ENCODE measurements around the gene SCUBE1. TPM values are rescaled to one million over a fixed set of nuclear protein-coding genes. Genes with fewer than 3 reads are reported as not detected.

Gene SCUBE1
- polyA plus RNA-seq, 3 donors: 6.6 to 8.1 (median 7.0) TPM

DNA sequence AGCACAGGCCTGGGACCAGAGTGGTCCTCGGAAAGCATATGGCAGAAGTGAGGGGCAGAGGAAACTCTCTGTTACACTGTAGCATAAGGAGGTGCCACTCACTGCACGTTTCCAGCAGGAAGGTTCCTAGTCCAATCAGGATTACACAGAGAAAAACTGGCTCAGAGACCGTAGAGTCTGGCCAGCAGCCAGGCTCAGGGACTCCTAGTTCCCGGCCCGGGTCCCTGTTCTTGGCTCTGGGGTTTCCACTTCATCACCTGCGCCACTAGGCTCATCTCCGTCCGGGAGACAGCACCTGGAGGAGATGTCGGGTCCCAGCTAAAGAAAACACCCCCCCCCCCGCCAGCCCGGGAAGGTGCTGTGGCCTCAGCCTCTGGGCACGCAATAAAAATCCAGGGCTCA lies 157.3 kb downstream of the SCUBE1 start:
- no peak for DNase-seq (ENCODE audit: low read depth in 3 of 3, low spot score in 2 of 3)

DNA sequence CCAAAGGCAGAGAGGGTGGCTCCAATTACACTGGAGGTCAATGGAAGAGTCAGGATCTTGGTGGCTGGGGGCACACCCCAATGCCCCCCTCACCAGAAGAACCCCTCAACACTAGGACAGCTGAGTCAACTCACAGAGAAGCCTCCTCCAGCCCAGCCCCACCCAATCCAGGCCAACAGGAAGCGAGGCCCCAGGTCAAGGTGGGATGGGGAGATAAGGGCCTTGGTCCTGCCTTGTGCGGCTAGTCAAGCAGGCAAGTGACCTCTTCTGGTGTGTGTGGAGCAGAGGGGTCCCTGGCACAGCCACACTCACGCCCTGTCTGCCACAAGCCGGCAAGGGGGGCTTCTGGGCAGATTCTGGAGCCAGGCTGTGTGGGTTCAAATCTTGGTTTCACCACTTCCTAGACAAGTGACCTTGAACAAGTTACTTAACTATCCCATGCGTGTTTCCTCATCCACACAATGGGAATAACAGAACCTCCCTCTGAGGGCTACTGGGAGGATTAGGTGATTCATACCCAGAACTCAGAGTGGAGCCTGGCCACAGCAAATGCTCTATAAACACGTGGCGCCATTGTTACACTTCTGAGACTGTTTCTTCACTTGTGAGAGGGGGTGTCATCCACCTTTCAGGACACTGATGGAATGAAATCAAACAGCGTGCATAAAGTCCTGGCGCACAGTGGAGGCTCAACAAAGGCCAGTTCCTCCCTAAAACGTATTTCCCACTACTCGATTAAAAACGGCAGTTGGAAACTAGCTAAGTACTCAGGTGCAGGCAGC lies 159.5 kb downstream of the SCUBE1 start:
- no peak for DNase-seq (ENCODE audit: low read depth in 3 of 3, low spot score in 2 of 3)

DNA sequence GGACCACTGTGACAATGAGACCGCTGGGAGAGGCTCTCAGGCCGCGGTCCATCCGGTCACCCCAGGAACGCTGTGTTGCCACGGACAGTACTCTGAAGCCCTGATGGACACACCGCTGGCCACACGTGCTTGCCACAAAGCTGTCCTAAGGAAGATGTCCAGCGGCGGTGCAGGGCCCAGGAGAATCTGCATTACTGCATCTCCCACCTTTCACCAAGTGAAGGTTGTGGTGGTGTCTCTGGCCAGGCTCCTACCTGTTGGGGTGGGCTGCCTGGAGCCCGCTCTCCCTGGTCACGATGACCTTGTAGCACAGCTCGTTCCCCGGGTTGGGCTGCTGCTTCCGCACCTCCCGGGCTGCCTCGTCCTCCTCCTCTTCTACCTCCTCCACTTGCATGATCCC lies 160.4 kb downstream of the SCUBE1 start:
- DNase-seq (ENCODE audit: low read depth in 3 of 3, low spot score in 2 of 3): no peak

DNA sequence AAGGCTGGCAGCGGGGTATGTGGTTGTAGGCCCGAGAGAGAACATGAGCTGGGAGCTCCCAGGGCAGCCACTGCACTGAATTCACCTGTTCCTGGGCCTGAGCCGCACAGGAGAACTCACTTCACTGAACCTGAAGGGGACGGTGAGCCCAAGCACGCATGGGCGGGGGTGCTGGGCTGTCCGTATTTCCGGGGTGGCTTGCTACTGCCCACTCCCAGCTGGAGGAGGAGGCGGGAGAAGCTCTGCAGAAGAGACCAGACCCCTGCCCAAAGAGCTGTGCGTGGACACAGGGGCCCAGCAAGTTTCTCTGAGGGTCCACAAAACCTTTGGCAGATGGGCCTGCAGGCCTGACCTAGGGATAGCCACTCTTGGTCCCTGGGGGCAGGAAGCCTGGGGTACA lies 161.1 kb downstream of the SCUBE1 start:
- DNase-seq (ENCODE audit: low read depth in 3 of 3, low spot score in 2 of 3): no peak

GRCh38 chr22:43181321-43182076 lies 161.7 kb downstream of the SCUBE1 start:
- no peak for DNase-seq (ENCODE audit: low read depth in 3 of 3, low spot score in 2 of 3)

- DNase-seq (ENCODE audit: low read depth in 3 of 3, low spot score in 2 of 3): no peak
Measured at GRCh38 chr22:43180670-43181069, 162.5 kb downstream of the SCUBE1 start.

DNA sequence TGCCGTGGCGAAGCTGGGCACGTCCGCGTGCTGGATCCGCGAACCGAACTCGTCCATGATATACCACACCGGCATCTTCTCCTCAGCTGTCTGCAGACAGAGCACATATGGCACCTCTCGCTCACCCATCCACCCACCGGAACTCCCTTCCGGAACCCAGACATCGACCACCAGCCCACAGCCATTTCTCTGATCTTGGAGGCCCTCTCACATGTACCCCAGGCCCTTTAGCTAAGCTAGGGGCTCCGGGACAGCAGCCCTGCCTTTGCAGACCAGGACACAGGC lies 163.3 kb downstream of the SCUBE1 start:
- no peak for DNase-seq (ENCODE audit: low read depth in 3 of 3, low spot score in 2 of 3)

- DNase-seq (ENCODE audit: low read depth in 3 of 3, low spot score in 2 of 3): no peak
Measured at GRCh38 chr22:43179146-43179910, 163.8 kb downstream of the SCUBE1 start.

DNA sequence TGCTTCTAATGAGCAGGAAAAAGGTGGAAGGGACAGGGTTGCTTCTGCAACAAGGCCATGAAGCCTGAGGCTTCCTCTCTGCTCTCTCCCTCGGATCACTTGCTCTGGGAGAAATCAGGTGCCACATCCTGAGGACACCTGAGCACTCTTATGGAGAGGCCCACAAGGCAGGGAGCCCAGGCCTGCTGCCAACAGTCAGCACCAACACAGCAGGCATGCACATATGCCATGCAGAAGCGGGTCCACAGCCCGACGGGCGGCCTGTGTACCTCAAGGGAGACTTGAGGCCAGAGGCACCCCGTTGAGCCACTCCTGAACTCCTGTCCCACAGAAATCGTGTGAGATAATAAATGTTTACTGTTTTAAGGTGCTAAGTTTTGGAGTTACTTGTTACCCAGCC lies 165.7 kb downstream of the SCUBE1 start:
- DNase-seq (ENCODE audit: low read depth in 3 of 3, low spot score in 2 of 3): no peak

DNA sequence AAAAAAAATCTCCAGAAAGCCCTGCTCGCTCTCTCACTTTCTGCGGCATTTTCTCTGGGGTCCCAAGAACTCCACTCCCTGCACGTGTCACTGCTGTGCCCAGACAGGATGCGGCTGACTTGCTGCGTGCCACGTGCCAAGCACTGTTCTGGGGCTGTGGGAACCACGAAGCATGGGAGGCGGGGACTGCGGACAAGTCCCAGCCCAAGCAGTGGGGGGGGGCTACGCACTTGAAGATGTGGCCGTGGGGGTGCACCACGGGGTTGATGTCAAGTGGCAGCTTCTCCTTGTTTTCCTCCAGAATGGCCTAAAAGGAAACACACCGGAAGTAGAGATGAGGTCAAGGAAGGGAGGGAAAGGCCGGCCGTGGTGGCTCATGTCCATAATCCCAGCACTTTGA lies 167.1 kb downstream of the SCUBE1 start:
- no peak for DNase-seq (ENCODE audit: low read depth in 3 of 3, low spot score in 2 of 3)

GRCh38 chr22:43174941-43175531 lies 168.1 kb downstream of the SCUBE1 start:
- DNase-seq (ENCODE audit: low read depth in 3 of 3, low spot score in 2 of 3): no peak

DNA sequence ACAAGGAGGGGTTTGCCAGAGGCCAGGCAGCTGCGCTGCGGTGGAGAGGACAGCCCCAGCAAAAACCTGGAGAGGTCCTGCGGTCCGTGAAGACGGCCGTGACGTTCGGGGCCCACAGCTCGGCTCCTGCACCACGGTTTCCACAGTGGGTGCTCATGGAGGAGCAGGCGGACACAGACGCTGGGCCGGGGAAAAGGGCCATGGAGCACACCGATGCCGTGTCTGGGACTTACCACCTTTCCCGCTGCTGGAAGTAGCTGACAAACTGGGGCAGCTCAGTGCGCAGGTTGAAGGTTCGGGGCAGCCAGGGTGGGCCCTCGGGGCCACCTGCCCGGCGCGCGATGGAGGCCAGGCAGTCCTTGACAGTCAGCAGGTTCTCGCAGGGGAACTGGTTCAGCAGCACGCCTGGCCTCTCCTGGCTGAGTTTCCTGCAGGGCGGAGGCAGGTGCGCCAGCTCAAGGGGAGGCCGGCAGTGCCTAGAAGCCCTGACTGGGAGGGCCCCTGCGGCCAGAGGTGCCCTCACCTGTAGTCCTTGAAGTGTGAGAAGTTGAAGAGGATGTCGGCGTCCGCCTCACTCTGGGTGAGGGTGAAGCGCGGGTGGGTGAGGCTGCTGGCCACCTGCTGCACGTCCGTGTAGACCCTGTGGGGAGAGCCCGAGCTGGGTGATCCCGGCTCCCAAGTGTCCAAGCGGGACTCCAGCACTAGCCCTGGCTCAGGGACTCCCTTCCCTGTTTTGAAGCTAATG lies 169.0 kb downstream of the SCUBE1 start:
- no peak for DNase-seq (ENCODE audit: low read depth in 3 of 3, low spot score in 2 of 3)

GRCh38 chr22:43173566-43173965 lies 169.6 kb downstream of the SCUBE1 start:
- DNase-seq (ENCODE audit: low read depth in 3 of 3, low spot score in 2 of 3): no peak

DNA sequence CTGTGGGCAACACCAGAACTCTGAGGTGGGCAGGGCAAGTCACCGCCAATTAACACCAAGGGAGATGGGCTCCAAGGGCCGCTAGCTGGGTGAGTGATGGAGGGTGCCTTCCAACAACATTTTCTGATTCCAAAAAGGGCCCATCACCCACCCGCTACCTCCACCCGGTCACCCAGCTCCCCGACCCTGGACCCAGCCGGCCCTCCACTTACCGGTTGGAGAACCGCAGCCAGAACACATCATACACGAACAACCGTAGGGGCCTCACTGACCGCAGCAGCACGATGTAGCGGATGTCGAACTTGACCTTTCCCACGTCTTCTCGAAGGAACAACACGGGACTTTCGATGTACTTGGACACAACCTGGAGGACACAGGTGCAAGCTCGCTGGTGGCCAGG lies 171.0 kb downstream of the SCUBE1 start:
- no peak for DNase-seq (ENCODE audit: low read depth in 3 of 3, low spot score in 2 of 3)

DNA sequence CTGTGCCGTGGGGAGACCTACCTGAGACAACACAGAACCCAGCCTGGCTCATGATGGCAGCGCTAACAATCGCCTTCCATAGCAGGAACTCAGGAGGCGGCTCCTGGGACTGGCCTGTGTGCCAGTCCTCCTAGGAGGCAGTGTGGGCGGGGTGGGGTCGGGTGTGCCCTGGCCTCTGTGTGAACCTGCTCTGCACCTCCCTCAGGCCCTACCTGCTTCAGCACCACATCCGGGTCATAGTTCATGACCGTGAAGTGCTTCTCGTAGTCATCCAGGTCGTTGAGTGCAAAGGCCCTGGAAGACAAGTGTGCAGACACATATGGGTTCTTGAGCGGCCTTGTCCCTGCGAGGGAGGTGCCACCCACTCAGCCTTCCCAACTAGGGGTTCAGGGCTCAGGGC lies 171.6 kb downstream of the SCUBE1 start:
- DNase-seq (ENCODE audit: low read depth in 3 of 3, low spot score in 2 of 3): no peak

DNA sequence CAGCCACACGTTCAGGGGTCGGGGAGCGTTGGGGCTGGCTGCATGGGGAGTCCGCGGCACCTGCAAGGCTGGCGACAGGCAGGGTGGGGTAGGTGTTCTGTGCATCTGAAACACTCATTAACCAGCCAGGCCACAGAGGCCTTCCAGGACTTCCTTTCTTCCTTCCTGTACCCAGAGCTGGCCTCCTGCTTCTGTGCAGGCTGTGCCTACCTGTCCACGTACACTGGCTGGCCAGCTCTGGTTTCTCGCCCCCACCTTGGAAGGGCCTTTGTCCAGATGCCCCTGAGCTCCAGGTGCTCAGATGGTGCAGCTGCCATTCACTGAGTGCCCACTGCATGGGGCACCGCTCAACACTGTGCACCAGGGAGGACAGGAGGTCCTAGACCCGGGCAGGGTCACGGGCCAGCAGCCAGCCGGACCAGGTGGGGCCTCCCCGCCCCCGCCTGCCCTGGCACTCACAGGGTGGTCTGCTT lies 172.1 kb downstream of the SCUBE1 start:
- DNase-seq (ENCODE audit: low read depth in 3 of 3, low spot score in 2 of 3): no peak

DNA sequence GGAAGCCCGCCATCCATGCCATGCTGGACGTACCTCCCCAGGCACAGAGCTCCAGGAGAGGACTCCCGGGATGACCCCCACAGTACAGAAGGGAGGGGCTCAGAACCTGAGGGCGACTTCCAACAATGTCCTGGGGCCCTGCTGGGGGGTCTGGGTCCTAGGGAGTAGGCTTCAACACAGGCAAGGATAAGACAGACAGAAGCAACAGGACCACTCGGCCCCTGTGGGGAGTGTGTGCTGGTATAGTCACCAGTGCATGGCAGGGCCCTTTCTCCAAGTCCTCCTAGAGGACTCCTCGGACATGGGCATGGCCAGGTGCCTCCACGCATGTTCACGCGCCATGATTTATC lies 173.1 kb downstream of the SCUBE1 start:
- no peak for DNase-seq (ENCODE audit: low read depth in 3 of 3, low spot score in 2 of 3)

- no peak for DNase-seq (ENCODE audit: low read depth in 3 of 3, low spot score in 2 of 3)
Measured at GRCh38 chr22:43169310-43170130, 173.7 kb downstream of the SCUBE1 start.

- DNase-seq (ENCODE audit: low read depth in 3 of 3, low spot score in 2 of 3): no peak
Measured at GRCh38 chr22:43168471-43169309, 174.5 kb downstream of the SCUBE1 start.

Data from right renal cortex interstitium (tissue), 3 donors.